Ascending aorta (tissue), 2 donors: Measurements from ENCODE around the gene ZNF416. TPM values are rescaled to one million over a fixed set of nuclear protein-coding genes. Genes with fewer than 3 reads are reported as not detected.

ENCODE experiments used
- DNase-seq, 2 donors: peaks; one replicate each; pipeline ENCODE4 v3.0.0-alpha.2; 2019; ENCODE audit warnings: low spot score in 2 of 2
- H3K27ac ChIP-seq, 2 donors: fragments of 200-600 bp; sonication (generic); one replicate each; pipeline ENCODE4 v1.5.1; 2016 to 2017; ENCODE audit warnings: mild to moderate bottlenecking in 1 of 2
- H3K27me3 ChIP-seq: fragments of 200-600 bp; sonication (generic); one replicate; pipeline ENCODE4 v1.5.1; 2017
- H3K36me3 ChIP-seq, 2 donors: fragments of 200-600 bp; sonication (generic); one replicate each; pipeline ENCODE4 v1.5.1; 2016
- H3K4me1 ChIP-seq, 2 donors: fragments of 200-600 bp; sonication (generic); one replicate each; pipeline ENCODE4 v1.5.1; 2016 to 2017; ENCODE audit warnings: mild to moderate bottlenecking in 1 of 2
- H3K4me3 ChIP-seq, 2 donors: fragments of 200-600 bp; sonication (generic); one replicate each; pipeline ENCODE4 v1.5.1; 2016 to 2017; ENCODE audit warnings: mild to moderate bottlenecking in 1 of 2
- H3K9me3 ChIP-seq, 2 donors: fragments of 200-600 bp; sonication (generic); one replicate each; pipeline ENCODE4 v1.5.1; 2016
- CTCF ChIP-seq, 3 experiments: fragments of 200-600 bp in 2 of 3; fragments of 450-650 bp in 1 of 3; sonication (generic) in 2 of 3; IDR thresholded peaks; one replicate each; pipeline ENCODE4 v1.5.1; 2016 to 2019; ENCODE audit warnings: antibody characterized with exemption in 3 of 3, mild to moderate bottlenecking in 1 of 3, moderate library complexity in 1 of 3
- intact Hi-C: fragments of 100-400 bp; cut with DNase I; formaldehyde crosslinking; loops from one replicate; pipeline ENCODE4 v1.15.1; 2023
- total RNA-seq: library from RNA; depleted of rRNA; stranded (reverse); fragments of >200 nt; gene quantifications from one replicate; pipeline ENCODE4 v1.1.0, GENCODE V29; 2016

Gene ZNF416
- total RNA-seq, 1 donor from 2014 or later = 2.7 TPM

DNA sequence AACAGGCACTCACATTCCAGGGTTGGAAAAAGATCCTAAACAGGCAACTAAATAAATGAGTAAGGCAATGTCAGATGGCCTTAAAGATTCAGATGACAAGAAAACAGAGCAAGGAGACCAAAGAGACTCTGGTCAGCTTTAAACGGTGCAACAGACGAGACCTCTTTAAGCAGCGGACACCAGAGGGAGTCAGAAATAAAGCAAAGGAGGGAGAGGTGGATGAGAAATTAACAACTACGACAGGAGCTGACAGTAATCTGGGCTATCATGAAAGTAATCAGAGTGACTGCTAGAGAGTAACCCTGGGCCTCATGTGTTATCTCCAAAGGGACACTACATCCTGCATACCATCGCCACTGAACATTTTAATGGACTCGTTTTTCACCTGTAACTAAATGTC is 20.2 kb downstream of the ZNF416 start:
- peak overlapping the region; percentile 84 to 99 for H3K4me3 ChIP-seq
- no peak overlapping the region for H3K27ac ChIP-seq
- H3K9me3 ChIP-seq = peaks cover 18 to 61% of the 10 kb centered on the region in 2 donors
- H3K27me3 ChIP-seq = no peaks in the 10 kb centered on the region
- peaks cover 0 to 8% of the 10 kb centered on the region in 2 donors for H3K4me1 ChIP-seq
- peaks cover 22 to 35% of the 10 kb centered on the region in 2 donors for H3K36me3 ChIP-seq
- intact Hi-C loops = no loop called here
- no peak for DNase-seq
- no peak for TF ChIP-seq CTCF (IDR thresholded peaks at IDR 0.05)

DNA sequence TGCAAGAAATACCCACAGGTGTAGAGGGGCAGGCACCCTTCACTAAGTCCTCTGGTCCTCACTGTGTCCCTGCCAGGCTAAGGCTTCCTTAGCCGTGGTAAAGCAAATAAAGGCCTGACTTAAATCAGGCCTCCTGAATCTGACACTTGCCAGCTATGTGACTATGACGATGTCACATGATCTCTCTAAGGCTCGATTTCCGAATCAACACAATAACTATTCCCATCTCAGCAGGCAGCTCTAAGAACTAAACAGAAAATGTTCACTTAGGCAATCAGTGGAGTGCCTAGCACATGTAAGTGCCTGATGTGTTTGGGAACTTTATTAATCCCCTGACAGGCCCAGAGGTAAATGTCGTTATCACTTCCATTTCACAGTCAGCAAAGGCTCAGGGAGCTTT is 21.1 kb downstream of the ZNF416 start:
- intact Hi-C loops = no loop called here
- Histone ChIP-seq H3K27me3 (no peaks in the 10 kb centered on the region), H3K4me3 (peak overlapping the region in 1 of 2 donors; percentile 18), H3K4me1 (peaks cover 0 to 8% of the 10 kb centered on the region in 2 donors), H3K36me3 (peaks cover 29 to 44% of the 10 kb centered on the region in 2 donors), H3K9me3 (peaks cover 20 to 61% of the 10 kb centered on the region in 2 donors), H3K27ac (no peak overlapping the region)
- no peak for TF ChIP-seq CTCF (IDR thresholded peaks at IDR 0.05)
- no peak for DNase-seq

DNA sequence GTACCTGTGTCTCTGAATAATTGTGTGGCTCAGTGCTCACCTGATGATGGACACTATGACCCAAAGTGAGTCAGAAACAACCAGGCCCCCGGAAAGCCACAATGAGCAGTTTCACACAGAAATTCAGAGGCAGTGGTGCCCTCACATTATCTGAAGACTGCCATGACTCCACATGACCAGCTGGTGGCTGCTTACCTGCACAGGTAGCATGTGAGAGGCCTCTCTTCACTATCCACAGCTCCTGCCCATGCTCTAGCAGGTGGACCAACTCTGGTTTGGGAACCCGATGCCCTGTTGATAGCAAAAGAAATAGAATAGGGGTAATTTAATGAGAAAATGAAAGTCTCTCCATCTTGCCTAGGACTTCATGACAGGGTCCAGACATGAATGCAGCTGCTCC is 26.3 kb downstream of the ZNF416 start:
- no peaks in the 10 kb centered on the region for H3K27me3 ChIP-seq
- intact Hi-C loops = no loop called here
- peaks cover 80 to 96% of the 10 kb centered on the region in 2 donors for H3K36me3 ChIP-seq
- H3K9me3 ChIP-seq = peaks cover 65 to 97% of the 10 kb centered on the region in 2 donors
- H3K27ac ChIP-seq = no peak overlapping the region
- DNase-seq = no peak
- H3K4me1 ChIP-seq = no peaks in the 10 kb centered on the region
- TF ChIP-seq CTCF (IDR thresholded peaks at IDR 0.05) = no peak
- no peak overlapping the region for H3K4me3 ChIP-seq

DNA sequence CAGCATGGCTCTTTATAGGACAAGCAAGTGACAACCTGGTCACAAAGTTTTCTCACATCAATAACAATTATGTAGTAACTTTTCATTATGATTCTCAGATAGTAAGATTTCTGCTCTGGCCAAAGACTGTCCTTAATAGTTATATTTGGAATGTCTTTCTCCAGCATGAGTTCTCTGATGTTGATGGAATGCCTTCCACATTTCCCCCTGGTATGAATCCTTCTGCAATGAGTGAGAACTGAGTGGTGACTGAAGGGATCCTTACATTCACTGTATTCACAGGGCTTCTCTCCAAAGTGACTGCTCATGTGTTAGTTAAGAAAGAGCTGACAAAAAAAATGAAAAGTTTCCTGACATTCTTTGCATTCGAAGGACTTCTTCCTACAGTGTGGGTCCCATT is 32.2 kb downstream of the ZNF416 start:
- DNase-seq = no peak
- no peaks in the 10 kb centered on the region for H3K4me1 ChIP-seq
- intact Hi-C loops = no loop called here
- H3K9me3 ChIP-seq = peaks cover 89 to 100% of the 10 kb centered on the region in 2 donors
- no peak overlapping the region for H3K4me3 ChIP-seq
- no peak overlapping the region for H3K27ac ChIP-seq
- H3K27me3 ChIP-seq = no peaks in the 10 kb centered on the region
- H3K36me3 ChIP-seq = peaks cover 98 to 100% of the 10 kb centered on the region in 2 donors
- no peak for TF ChIP-seq CTCF (IDR thresholded peaks at IDR 0.05)

GRCh38 chr19:57537953-57538547 is 40.7 kb downstream of the ZNF416 start:
- no peak for DNase-seq
- no peak for TF ChIP-seq CTCF (IDR thresholded peaks at IDR 0.05)
- Histone ChIP-seq H3K9me3 (peaks cover 98 to 100% of the 10 kb centered on the region in 2 donors), H3K27ac (no peak overlapping the region), H3K4me3 (peak overlapping the region in 1 of 2 donors; percentile 4), H3K4me1 (no peaks in the 10 kb centered on the region), H3K27me3 (no peaks in the 10 kb centered on the region), H3K36me3 (peaks cover 85 to 100% of the 10 kb centered on the region in 2 donors)
- intact Hi-C loops = no loop called here
